H1 (cell line): ENCODE results near the gene DCDC1. TPM values are rescaled to one million over a fixed set of nuclear protein-coding genes. Genes with fewer than 3 reads are reported as not detected.

Experiments
- CTCF ChIA-PET: fragments of 300-600 bp; sonication (Branson Sonifier 250); formaldehyde crosslinking; loops from one replicate; lab custom pipeline; 2021; ENCODE audit not compliant: partially characterized antibody; lab: Charles Lee
- POLR2A ChIA-PET: fragments of 300-600 bp; sonication (Branson Sonifier 250); formaldehyde crosslinking; loops from one replicate; lab custom pipeline; 2021; ENCODE audit warnings: inconsistent platforms; ENCODE audit not compliant: partially characterized antibody; lab: Charles Lee
- DNase-seq, 2 experiments: peaks; one replicate each; pipeline versions ENCODE4 v3.0.0 to v3.0.0-alpha.2; 2010 to 2022; ENCODE audit warnings: low spot score in 2 of 2, low read depth in 1 of 2, mixed read lengths in 1 of 2
- FAIRE-seq: peaks from 2 replicates; lab custom pipeline; 2011; peaks lifted over from hg19 to GRCh38; lab: Jason Lieb, UNC
- H2AFZ ChIP-seq: 2 replicates; pipeline ENCODE4 v1.8.1; 2012; ENCODE audit warnings: low read length, inconsistent platforms
- H2AK5ac ChIP-seq: 2 replicates; pipeline ENCODE4 v1.6.1; 2013; ENCODE audit warnings: low read depth, low read length
- H2BK120ac ChIP-seq: replicated peaks from 2 replicates; pipeline ENCODE3; 2013; ENCODE audit warnings: low read depth, low read length, inconsistent platforms
- H2BK12ac ChIP-seq: 2 replicates; pipeline ENCODE4 v1.6.1; 2013; ENCODE audit warnings: low read depth, low read length
- H2BK15ac ChIP-seq: 2 replicates; pipeline ENCODE4 v1.6.1; 2013; ENCODE audit warnings: low read length
- H2BK20ac ChIP-seq: 2 replicates; pipeline ENCODE4 v1.6.1; 2013; ENCODE audit warnings: low read length
- H2BK5ac ChIP-seq: 2 replicates; pipeline ENCODE4 v1.6.1; 2013; ENCODE audit warnings: low read depth, low read length
- H3K14ac ChIP-seq: 2 replicates; pipeline ENCODE4 v1.6.1; 2013; ENCODE audit warnings: inconsistent platforms; ENCODE audit not compliant: insufficient read length
- H3K18ac ChIP-seq: 2 replicates; pipeline ENCODE4 v1.6.1; 2013; ENCODE audit warnings: low read length; ENCODE audit errors: extremely low read depth
- H3K23ac ChIP-seq: 2 replicates; pipeline ENCODE4 v1.6.1; 2013; ENCODE audit warnings: inconsistent platforms; ENCODE audit not compliant: insufficient read length
- H3K23me2 ChIP-seq: 2 replicates; pipeline ENCODE4 v1.6.1; 2013; ENCODE audit warnings: low read depth, low read length
- H3K27ac ChIP-seq: 2 replicates; pipeline ENCODE4 v1.6.1; 2011; ENCODE audit warnings: low read depth, low read length, inconsistent platforms
- H3K27me3 ChIP-seq, 4 experiments: replicated peaks in 1 of 4; 1 replicate in 1 of 4; 2 replicates in 3 of 4; pipeline versions ENCODE4 v1.6.1 to v1.8.1; 2011 to 2013; ENCODE audit warnings: low read length in 3 of 4, mild to moderate bottlenecking in 3 of 4, inconsistent platforms in 2 of 4, mixed read lengths in 2 of 4, moderate library complexity in 1 of 4; ENCODE audit not compliant: control insufficient read depth in 3 of 4, insufficient read depth in 3 of 4; ENCODE audit errors: extremely low read depth in 1 of 4
- H3K36me3 ChIP-seq, 4 experiments: 2 replicates each; pipeline versions ENCODE4 v1.6.1 to v1.8.1; 2011 to 2013; ENCODE audit warnings: mild to moderate bottlenecking in 4 of 4, low read length in 3 of 4, moderate library complexity in 2 of 4, control low read depth in 1 of 4, inconsistent platforms in 1 of 4; ENCODE audit not compliant: insufficient read depth in 4 of 4, control insufficient read depth in 2 of 4
- H3K4ac ChIP-seq: replicated peaks from 2 replicates; pipeline ENCODE3; 2013; ENCODE audit warnings: low read length, low read depth, mixed read lengths, inconsistent platforms; ENCODE audit not compliant: insufficient read length
- H3K4me1 ChIP-seq, 4 experiments: replicated peaks in 1 of 4; 1 replicate in 1 of 4; 2 replicates in 3 of 4; pipeline versions ENCODE4 v1.6.1 to v1.8.1; 2011 to 2013; ENCODE audit warnings: low read length in 3 of 4, inconsistent platforms in 2 of 4, mixed read lengths in 1 of 4; ENCODE audit not compliant: insufficient read depth in 4 of 4, control insufficient read depth in 3 of 4
- H3K4me2 ChIP-seq, 2 experiments: 2 replicates each; pipeline versions ENCODE4 v1.6.1 to v1.8.1; 2011 to 2013; ENCODE audit warnings: low read depth in 2 of 2, low read length in 2 of 2, control low read depth in 1 of 2, inconsistent platforms in 1 of 2, mild to moderate bottlenecking in 1 of 2; ENCODE audit not compliant: insufficient read depth in 1 of 2
- H3K4me3 ChIP-seq, 4 experiments: fragments of 200-600, 300-600 bp in 1 of 4; sonication (generic), shearing (Covaris generic), sonication (Bioruptor Twin) in 1 of 4; 2 replicates each; pipeline versions ENCODE4 v1.5.1 to v1.8.1; 2011 to 2016; ENCODE audit warnings: low read length in 4 of 4, low read depth in 3 of 4, control low read depth in 2 of 4, inconsistent platforms in 2 of 4, mild to moderate bottlenecking in 2 of 4, mixed read lengths in 1 of 4, moderate library complexity in 1 of 4; ENCODE audit not compliant: insufficient read depth in 2 of 4; ENCODE audit errors: extremely low read depth in 1 of 4
- H3K56ac ChIP-seq: replicated peaks from 2 replicates; pipeline ENCODE3; 2013; ENCODE audit warnings: low read depth, mild to moderate bottlenecking, mixed read lengths, low read length, inconsistent platforms; ENCODE audit not compliant: insufficient read length
- H3K79me1 ChIP-seq: 2 replicates; pipeline ENCODE4 v1.6.1; 2013; ENCODE audit warnings: low read depth, low read length, control low read depth
- H3K79me2 ChIP-seq, 2 experiments: 2 replicates each; pipeline versions ENCODE4 v1.6.1 to v1.8.1; 2012 to 2013; ENCODE audit warnings: low read length in 2 of 2, mild to moderate bottlenecking in 2 of 2, inconsistent platforms in 1 of 2; ENCODE audit not compliant: insufficient read depth in 2 of 2, control insufficient read depth in 1 of 2
- H3K9ac ChIP-seq, 4 experiments: replicated peaks in 1 of 4; 1 replicate in 1 of 4; 2 replicates in 3 of 4; pipeline versions ENCODE4 v1.6.1 to v1.8.1; 2011 to 2013; ENCODE audit warnings: low read depth in 3 of 4, low read length in 3 of 4, control low read depth in 2 of 4, mild to moderate bottlenecking in 2 of 4, moderate library complexity in 2 of 4, inconsistent platforms in 1 of 4; ENCODE audit errors: extremely low read depth in 1 of 4
- H3K9me3 ChIP-seq, 2 experiments: 2 replicates each; pipeline versions ENCODE4 v1.6.1 to v1.8.1; 2012 to 2013; ENCODE audit warnings: mild to moderate bottlenecking in 2 of 2, moderate library complexity in 2 of 2, control low read depth in 1 of 2, inconsistent platforms in 1 of 2, low read depth in 1 of 2, low read length in 1 of 2, mixed read lengths in 1 of 2; ENCODE audit not compliant: insufficient read depth in 2 of 2
- H4K20me1 ChIP-seq, 2 experiments: replicated peaks in 1 of 2; 2 replicates each; pipeline versions ENCODE3 to v1.8.1; 2011 to 2013; ENCODE audit warnings: inconsistent platforms in 2 of 2, low read length in 2 of 2, mild to moderate bottlenecking in 1 of 2; ENCODE audit not compliant: insufficient read depth in 2 of 2, control insufficient read depth in 1 of 2
- H4K5ac ChIP-seq: 2 replicates; pipeline ENCODE4 v1.6.1; 2013; ENCODE audit warnings: low read length, low read depth, mixed read lengths, inconsistent platforms; ENCODE audit not compliant: insufficient read length
- H4K8ac ChIP-seq: 2 replicates; pipeline ENCODE4 v1.8.0; 2013; ENCODE audit warnings: mild to moderate bottlenecking, moderate library complexity, low read length, inconsistent platforms; ENCODE audit not compliant: insufficient read depth; ENCODE audit errors: extremely low read depth
- H4K91ac ChIP-seq: replicated peaks from 2 replicates; pipeline ENCODE3; 2013; ENCODE audit warnings: low read length, mixed read lengths, inconsistent platforms; ENCODE audit not compliant: insufficient read length
- BRCA1 ChIP-seq: IDR thresholded peaks from 2 replicates; pipeline ENCODE4 v1.6.1; 2012; ENCODE audit warnings: low read depth, low read length, improper control_type of control experiment
- CTBP2 ChIP-seq: IDR thresholded peaks from 2 replicates; pipeline ENCODE4 v1.7.0; 2011; ENCODE audit warnings: borderline replicate concordance, mild to moderate bottlenecking, moderate library complexity, mixed read lengths, low read length; ENCODE audit not compliant: insufficient read depth, insufficient read length
- EP300 ChIP-seq, 2 experiments: IDR thresholded peaks; 1 replicate in 1 of 2; 2 replicates in 1 of 2; pipeline ENCODE4 v1.6.1; 2011 to 2012; ENCODE audit warnings: low read depth in 2 of 2, low read length in 2 of 2, mild to moderate bottlenecking in 2 of 2, borderline replicate concordance in 1 of 2, inconsistent platforms in 1 of 2, moderate library complexity in 1 of 2
- GTF2F1 ChIP-seq: IDR thresholded peaks from 2 replicates; pipeline ENCODE4 v1.6.1; 2012; ENCODE audit warnings: low read depth, low read length, improper control_type of control experiment, borderline replicate concordance
- JUN ChIP-seq: IDR thresholded peaks from 2 replicates; pipeline ENCODE4 v1.6.1; 2011; ENCODE audit warnings: low read depth, mild to moderate bottlenecking, improper control_type of control experiment, low read length
- MAFK ChIP-seq: IDR thresholded peaks from 2 replicates; pipeline ENCODE4 v1.6.1; 2012; ENCODE audit warnings: low read depth, mild to moderate bottlenecking, improper control_type of control experiment, low read length
- NRF1 ChIP-seq: IDR thresholded peaks from 2 replicates; pipeline ENCODE4 v1.6.1; 2011; ENCODE audit warnings: mild to moderate bottlenecking, low read depth, low read length, improper control_type of control experiment
- PHF8 ChIP-seq: fragments of 200-600 bp; sonication (generic); conservative IDR thresholded peaks from 2 replicates; pipeline ENCODE4 v1.7.1; 2012; ENCODE audit warnings: low read depth, mild to moderate bottlenecking, inconsistent platforms, low read length, moderate library complexity
- RAD21 ChIP-seq, 2 experiments: IDR thresholded peaks in 1 of 2; conservative IDR thresholded peaks in 1 of 2; 2 replicates each; pipeline ENCODE4 v1.6.1; 2011; ENCODE audit warnings: low read depth in 2 of 2, low read length in 2 of 2, improper control_type of control experiment in 1 of 2, inconsistent platforms in 1 of 2, mild to moderate bottlenecking in 1 of 2, moderate library complexity in 1 of 2
- SP2 ChIP-seq: IDR thresholded peaks from 2 replicates; pipeline ENCODE4 v1.6.1; 2012; ENCODE audit warnings: mild to moderate bottlenecking, low read length, inconsistent platforms
- TCF12 ChIP-seq: IDR thresholded peaks from 2 replicates; pipeline ENCODE4 v1.6.1; 2011; ENCODE audit warnings: low read depth, mild to moderate bottlenecking, low read length
- WGBS, 2 experiments: shearing (Covaris generic) in 1 of 2; methylation state at CpG; one replicate each; pipeline versions ENCODE4 v1.1.6 to v1.1.7; 2013 to 2015; ENCODE audit warnings: low lambda C conversion rate in 2 of 2, mixed read lengths in 2 of 2, inconsistent platforms in 1 of 2, low coverage in 1 of 2, missing lambda C conversion rate in 1 of 2; ENCODE audit not compliant: insufficient replicate concordance in 2 of 2, insufficient coverage in 1 of 2, insufficient read length in 1 of 2; ENCODE audit errors: extremely low coverage in 1 of 2, missing lambda C conversion rate in 1 of 2; 5-methylcytosine and 5-hydroxymethylcytosine counted together
- polyA plus RNA-seq, 7 experiments: library from polyadenylated mRNA; depleted of rRNA in 3 of 7; stranded (reverse) in 5 of 7; unstranded in 2 of 7; fragments of >200 nt in 5 of 7; fragments of 200-250 nt in 2 of 7; gene quantifications; 1 replicate in 5 of 7; 2 replicates in 1 of 7; 4 replicates in 1 of 7; pipeline versions ENCODE4 v1.2.1 to v1.2.3, GENCODE V29; 2011 to 2013; ENCODE audit warnings: missing spikeins in 2 of 7, mixed read lengths in 2 of 7
- total RNA-seq: library from RNA; stranded (reverse); fragmentation: NEBNext Ultra II Directional; extraction: Animal tissue kit (Norgen Biotek cat#: 25700); gene quantifications from 2 replicates; pipeline ENCODE4 v1.2.1, GENCODE V29; 2021

The DCDC1 gene
- total and polyA plus RNA-seq, 2 of the 8 experiments (the other 6 are each of a cell fraction or from before 2014, with no cell fraction given): 0.15 to 0.56 TPM

GRCh38 chr11:30917266-30917665 is 452.3 kb downstream of the DCDC1 start:
- H3K56ac ChIP-seq: no peak overlapping the region
- no peak overlapping the region for H3K4me2 ChIP-seq
- H3K4ac ChIP-seq: no peak overlapping the region
- DNase-seq: no peak
- H3K27me3 ChIP-seq: no peaks in the 10 kb centered on the region
- no peaks in the 10 kb centered on the region for H3K23me2 ChIP-seq
- H2AK5ac ChIP-seq: no peak overlapping the region
- FAIRE-seq: no peak
- no peak overlapping the region for H3K9ac ChIP-seq
- no peak overlapping the region for H2BK120ac ChIP-seq
- H3K4me3 ChIP-seq: no peak overlapping the region
- H3K79me2 ChIP-seq: no peaks in the 10 kb centered on the region
- POLR2A ChIA-PET: interaction anchor here (1.1 kb wide), 1 partner anchor 594 kb away, joined by 3 read pairs; the partner anchor contains the start of gene ARL14EP
- H3K79me1 ChIP-seq: no peaks in the 10 kb centered on the region
- H3K27ac ChIP-seq: no peak overlapping the region
- no peak overlapping the region for H3K18ac ChIP-seq
- no peak overlapping the region for H4K91ac ChIP-seq
- 89% methylated on average over 2 of the region's 2 CpGs; no CpG with 5 or more reads in 1 of the 2 experiments for WGBS, 2 experiments
- no peaks in the 10 kb centered on the region; a peak in 1 of 7 replicates for H3K4me1 ChIP-seq
- CTCF ChIA-PET: interaction anchor here (0.7 to 2.7 kb wide), 9 partner anchors 9 to 680 kb away, joined by 3 to 9 read pairs (median 3); no protein-coding TSS in a partner anchor
- no peak overlapping the region for H2BK12ac ChIP-seq
- H2AFZ ChIP-seq: no peak overlapping the region
- H2BK5ac ChIP-seq: no peak overlapping the region
- H4K8ac ChIP-seq: no peak overlapping the region
- no peaks in the 10 kb centered on the region for H3K36me3 ChIP-seq
- H2BK20ac ChIP-seq: no peak overlapping the region
- no peak overlapping the region for H2BK15ac ChIP-seq
- H3K9me3 ChIP-seq: no peaks in the 10 kb centered on the region
- H4K5ac ChIP-seq: no peak overlapping the region
- H4K20me1 ChIP-seq: no peaks in the 10 kb centered on the region
- no peak overlapping the region for H3K14ac ChIP-seq
- H3K23ac ChIP-seq: no peak overlapping the region
- TF ChIP-seq SP2: no peak
- TF ChIP-seq GTF2F1: no peak
- TF ChIP-seq TCF12: no peak
- TF ChIP-seq NRF1: no peak
- no peak for TF ChIP-seq RAD21 (IDR thresholded peaks at IDR 0.05 in 1 of 2, conservative IDR thresholded peaks at IDR 0.05 in 1 of 2; ENCODE audit: low read depth in 2 of 2, low read length in 2 of 2)
- TF ChIP-seq MAFK: no peak
- TF ChIP-seq JUN: no peak
- TF ChIP-seq EP300 (IDR thresholded peaks at IDR 0.05; ENCODE audit: borderline replicate concordance in 1 of 2, low read depth in 2 of 2, low read length in 2 of 2): no peak
- TF ChIP-seq PHF8: no peak
- TF ChIP-seq BRCA1: no peak
- no peak for TF ChIP-seq CTBP2
